HG03060 (cell line): ENCODE measurements around the gene RDH8.
"Not testable (repeated sequence)": the region's sequence is repeated elsewhere in the genome, so short reads cannot be mapped to it uniquely, and the experiment has no call there.

Source experiments
- ATAC-seq: cut with Tn5 transposase; IDR thresholded peaks from one replicate; pipeline ENCODE4 v1.9.1; 2021; ENCODE audit warnings: low read depth, moderate number of reproducible peaks; ENCODE audit not compliant: unreplicated experiment

RDH8 gene

GRCh38 chr19:10004617-10005016 lies 8.7 kb upstream of the RDH8 start:
- no peak for ATAC-seq

- ATAC-seq = no peak
Observed at GRCh38 chr19:10005632-10006334, 7.5 kb upstream of the RDH8 start.

GRCh38 chr19:10006335-10006708 lies 7.0 kb upstream of the RDH8 start:
- ATAC-seq = no peak

GRCh38 chr19:10006752-10007323 lies 6.4 kb upstream of the RDH8 start:
- no peak for ATAC-seq

- no peak for ATAC-seq
Observed at GRCh38 chr19:10007371-10008183, 5.7 kb upstream of the RDH8 start.

GRCh38 chr19:10008184-10008765 lies 5.0 kb upstream of the RDH8 start:
- ATAC-seq = no peak

GRCh38 chr19:10009714-10010224 lies 3.5 kb upstream of the RDH8 start:
- ATAC-seq = no peak

GRCh38 chr19:10010247-10010691 lies 3.0 kb upstream of the RDH8 start, which contains the start of gene COL5A3:
Gene COL5A3, minus strand, starts transcription at chr19:10010504. Its CDS starts 119 bp downstream, at chr19:10010385.
- ATAC-seq = no peak

GRCh38 chr19:10010939-10011338 lies 2.3 kb upstream of the RDH8 start:
- ATAC-seq = no peak

- no peak for ATAC-seq
Observed at GRCh38 chr19:10011974-10012373, 1.3 kb upstream of the RDH8 start.

- no peak for ATAC-seq
Observed at GRCh38 chr19:10013834-10014618, 743 bp downstream of the RDH8 start.

- ATAC-seq = no peak
Observed at GRCh38 chr19:10018263-10018662, 5.0 kb downstream of the RDH8 start.

GRCh38 chr19:10018786-10019185 lies 5.5 kb downstream of the RDH8 start:
- ATAC-seq = no peak

- ATAC-seq = no peak
Observed at GRCh38 chr19:10019246-10019645, 6.0 kb downstream of the RDH8 start.

GRCh38 chr19:10020851-10021250 lies 7.6 kb downstream of the RDH8 start:
- no peak for ATAC-seq

- ATAC-seq = no peak
Observed at GRCh38 chr19:10021446-10021845, 8.2 kb downstream of the RDH8 start.

GRCh38 chr19:10021863-10022262 lies 8.6 kb downstream of the RDH8 start:
- ATAC-seq = no peak

- not testable (repeated sequence) for ATAC-seq
Observed at GRCh38 chr19:10023096-10023495, 9.8 kb downstream of the RDH8 start.

- no peak for ATAC-seq
Observed at GRCh38 chr19:10026744-10027143, 13.5 kb downstream of the RDH8 start.
